Stimulated activated CD4-positive, alpha-beta T cell treated with anti-CD3 and anti-CD28 coated beads, Interleukin-15, amount 100 ng/mL, for 48 hours (primary cell): ENCODE results near the gene ARHGEF37.
"Not testable (repeated sequence)": the region's sequence is repeated elsewhere in the genome, so short reads cannot be mapped to it uniquely, and the experiment has no call there.

Source experiments
- DNase-seq, 2 donors: peaks; one replicate each; pipeline ENCODE4 v3.0.0-alpha.2; 2020; ENCODE audit warnings: low read depth in 2 of 2

ARHGEF37 gene

GRCh38 chr5:149648464-149649393, 67.4 kb downstream of the ARHGEF37 start:
- not testable (repeated sequence) for DNase-seq

GRCh38 chr5:149649730-149650129, 68.4 kb downstream of the ARHGEF37 start:
- not testable (repeated sequence) for DNase-seq

GRCh38 chr5:149651686-149652085, 70.4 kb downstream of the ARHGEF37 start:
- no peak for DNase-seq

GRCh38 chr5:149652697-149653096, 71.4 kb downstream of the ARHGEF37 start:
- no peak for DNase-seq

- no peak for DNase-seq
Measured at GRCh38 chr5:149654231-149654630, 72.9 kb downstream of the ARHGEF37 start.

- DNase-seq, result no peak
Measured at GRCh38 chr5:149654883-149655505, 73.7 kb downstream of the ARHGEF37 start.

GRCh38 chr5:149656576-149657182, 75.4 kb downstream of the ARHGEF37 start:
- peak in 1 of 2 donors; percentile 25 for DNase-seq

GRCh38 chr5:149657324-149657723, 76.0 kb downstream of the ARHGEF37 start:
- DNase-seq, result no peak

GRCh38 chr5:149658299-149658698, 77.0 kb downstream of the ARHGEF37 start:
- DNase-seq, result no peak

- DNase-seq, result no peak
Measured at GRCh38 chr5:149664083-149664482, 82.8 kb downstream of the ARHGEF37 start.

- DNase-seq, result no peak
Measured at GRCh38 chr5:149664666-149665415, 83.5 kb downstream of the ARHGEF37 start.

- DNase-seq, result no peak
Measured at GRCh38 chr5:149665416-149666175, 84.3 kb downstream of the ARHGEF37 start.

GRCh38 chr5:149666212-149666852, 85.0 kb downstream of the ARHGEF37 start:
- DNase-seq, result no peak

GRCh38 chr5:149667084-149667828, 86.0 kb downstream of the ARHGEF37 start:
- peak in 1 of 2 donors; percentile 30 for DNase-seq

- DNase-seq, result no peak
Measured at GRCh38 chr5:149667829-149668330, 86.6 kb downstream of the ARHGEF37 start.

- not testable (repeated sequence) for DNase-seq
Measured at GRCh38 chr5:149669273-149669672, 88.0 kb downstream of the ARHGEF37 start.

- no peak for DNase-seq
Measured at GRCh38 chr5:149671544-149671943, 90.2 kb downstream of the ARHGEF37 start.

GRCh38 chr5:149672701-149673476, 91.6 kb downstream of the ARHGEF37 start:
- no peak for DNase-seq

- no peak for DNase-seq
Measured at GRCh38 chr5:149674686-149675085, 93.4 kb downstream of the ARHGEF37 start.
